ENCODE data around the gene PDCD1.

- no peak for TF ChIP-seq CTCF (IDR thresholded peaks at IDR 0.05; ENCODE audit: low read depth, low read length)
- TF ChIP-seq EZH2phosphoT487 (IDR thresholded peaks at IDR 0.05; ENCODE audit: low read depth), result no peak
Measured at GRCh38 chr2:241817126-241817820, 41.4 kb downstream of the PDCD1 start.
